ENCODE measurements around the gene UFSP2.

GRCh38 chr4:185404031-185404430, 21.7 kb downstream of the UFSP2 start:
- TF ChIP-seq EZH2 (IDR thresholded peaks at IDR 0.05) = no peak
- no peak for TF ChIP-seq POLR2AphosphoS5 (IDR thresholded peaks at IDR 0.05; ENCODE audit: borderline replicate concordance, low read depth, low read length)
- no peak for TF ChIP-seq FOXP2 (optimal IDR thresholded peaks at IDR 0.05; ENCODE audit: control extremely low read depth, extremely low read length, insufficient read depth)
